WERI-Rb-1 (cell line): ENCODE results near the gene SETDB1.

Experiments used
- DNase-seq: peaks from one replicate; pipeline ENCODE4 v3.0.0-alpha.2; 2020
- H3K27ac ChIP-seq: fragments of 250-450 bp; sonication (Bioruptor Pico); 2 replicates; pipeline ENCODE4 v1.5.1; 2020; ENCODE audit warnings: mild to moderate bottlenecking, moderate library complexity
- H3K27me3 ChIP-seq: fragments of 250-450 bp; sonication (Bioruptor Pico); 2 replicates; pipeline ENCODE4 v1.5.1; 2021; ENCODE audit warnings: mild to moderate bottlenecking, low read depth, moderate library complexity; ENCODE audit not compliant: insufficient read depth, severe bottlenecking
- H3K36me3 ChIP-seq: fragments of 250-450 bp; sonication (Bioruptor Pico); 2 replicates; pipeline ENCODE4 v1.5.1; 2020; ENCODE audit warnings: mild to moderate bottlenecking, moderate library complexity
- H3K4me3 ChIP-seq: 2 replicates; pipeline ENCODE4 v1.5.1; 2011; ENCODE audit warnings: low read depth, mild to moderate bottlenecking, control low read depth, low read length
- H3K9me3 ChIP-seq: fragments of 250-450 bp; sonication (Bioruptor Pico); 2 replicates; pipeline ENCODE4 v1.5.1; 2021; ENCODE audit warnings: mild to moderate bottlenecking, moderate library complexity; ENCODE audit not compliant: severe bottlenecking
- TF ChIP-seq, protein P1 (sequence below): IDR thresholded peaks from 2 replicates; pipeline ENCODE4 v1.5.1; 2011; ENCODE audit warnings: low read depth, mild to moderate bottlenecking, control low read depth, inconsistent platforms, low read length

The SETDB1 gene

DNA sequence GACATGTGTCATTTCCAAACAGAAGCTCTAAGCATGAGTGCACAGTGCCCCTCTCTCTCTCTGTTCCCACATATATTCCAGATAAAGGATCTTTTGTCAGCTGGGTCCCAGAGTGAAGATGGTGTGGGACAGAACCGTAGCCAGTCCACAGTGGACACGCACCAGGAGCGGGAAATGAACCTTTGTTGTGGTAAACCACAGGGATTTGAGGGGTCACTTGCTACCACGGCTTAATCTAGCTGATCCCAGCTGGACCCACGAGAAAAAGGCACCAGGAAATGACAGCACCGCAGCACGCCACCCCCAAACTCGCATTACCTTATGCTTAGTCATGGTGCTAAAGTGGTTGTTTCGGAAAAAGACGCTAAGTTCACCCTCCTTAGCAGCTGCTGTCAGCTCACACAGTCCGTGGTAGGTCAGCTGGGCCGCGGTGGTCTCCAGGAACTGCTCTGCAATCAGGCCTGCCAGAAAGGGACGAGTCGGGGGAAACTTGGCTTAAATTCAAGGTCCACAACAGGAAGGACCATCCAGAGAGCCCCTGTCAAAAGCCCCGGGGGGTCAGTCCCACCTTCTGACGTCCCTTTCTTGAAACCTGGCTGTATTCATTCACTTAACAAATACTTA, 73.0 kb downstream of the SETDB1 start:
- DNase-seq, result no peak
- Histone ChIP-seq H3K36me3 (peaks cover 44% of the 10 kb centered on the region), H3K27ac (no peak overlapping the region), H3K4me3 (no peak overlapping the region), H3K27me3 (no peaks in the 10 kb centered on the region), H3K9me3 (no peaks in the 10 kb centered on the region)
- TF ChIP-seq, protein P1, sequence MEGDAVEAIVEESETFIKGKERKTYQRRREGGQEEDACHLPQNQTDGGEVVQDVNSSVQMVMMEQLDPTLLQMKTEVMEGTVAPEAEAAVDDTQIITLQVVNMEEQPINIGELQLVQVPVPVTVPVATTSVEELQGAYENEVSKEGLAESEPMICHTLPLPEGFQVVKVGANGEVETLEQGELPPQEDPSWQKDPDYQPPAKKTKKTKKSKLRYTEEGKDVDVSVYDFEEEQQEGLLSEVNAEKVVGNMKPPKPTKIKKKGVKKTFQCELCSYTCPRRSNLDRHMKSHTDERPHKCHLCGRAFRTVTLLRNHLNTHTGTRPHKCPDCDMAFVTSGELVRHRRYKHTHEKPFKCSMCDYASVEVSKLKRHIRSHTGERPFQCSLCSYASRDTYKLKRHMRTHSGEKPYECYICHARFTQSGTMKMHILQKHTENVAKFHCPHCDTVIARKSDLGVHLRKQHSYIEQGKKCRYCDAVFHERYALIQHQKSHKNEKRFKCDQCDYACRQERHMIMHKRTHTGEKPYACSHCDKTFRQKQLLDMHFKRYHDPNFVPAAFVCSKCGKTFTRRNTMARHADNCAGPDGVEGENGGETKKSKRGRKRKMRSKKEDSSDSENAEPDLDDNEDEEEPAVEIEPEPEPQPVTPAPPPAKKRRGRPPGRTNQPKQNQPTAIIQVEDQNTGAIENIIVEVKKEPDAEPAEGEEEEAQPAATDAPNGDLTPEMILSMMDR, result no peak

DNA sequence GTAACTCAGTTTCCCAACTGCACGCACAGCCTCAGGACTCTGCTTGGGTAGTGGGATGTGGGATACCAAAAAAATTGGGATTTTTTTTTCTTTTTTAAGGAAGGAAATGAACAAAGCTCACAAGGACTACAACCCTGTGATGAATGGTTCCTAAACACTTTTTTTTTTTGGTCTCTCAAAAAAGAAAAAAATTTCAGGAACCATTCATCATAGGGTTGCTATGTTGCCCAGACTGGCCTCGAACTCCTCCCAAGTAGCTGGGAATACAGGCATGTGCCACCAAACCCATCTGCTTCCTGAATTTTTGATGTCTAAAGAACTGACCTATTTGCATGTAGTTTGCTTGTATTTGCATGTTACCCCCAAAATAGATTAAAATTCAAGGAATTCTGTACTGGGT, 73.8 kb downstream of the SETDB1 start:
- peaks cover 44% of the 10 kb centered on the region for H3K36me3 ChIP-seq
- DNase-seq, result no peak
- H3K9me3 ChIP-seq, result no peaks in the 10 kb centered on the region
- TF ChIP-seq, protein P1, result no peak
- H3K27ac ChIP-seq, result no peak overlapping the region
- H3K27me3 ChIP-seq, result no peaks in the 10 kb centered on the region
- H3K4me3 ChIP-seq, result no peak overlapping the region

- H3K27ac ChIP-seq, result no peak overlapping the region
- no peak overlapping the region for H3K4me3 ChIP-seq
- H3K27me3 ChIP-seq, result no peaks in the 10 kb centered on the region
- H3K9me3 ChIP-seq, result no peaks in the 10 kb centered on the region
- TF ChIP-seq, protein P1, result no peak
- no peak for DNase-seq
- H3K36me3 ChIP-seq, result peaks cover 44% of the 10 kb centered on the region
Observed at GRCh38 chr1:151000408-151000807, 74.2 kb downstream of the SETDB1 start.

DNA sequence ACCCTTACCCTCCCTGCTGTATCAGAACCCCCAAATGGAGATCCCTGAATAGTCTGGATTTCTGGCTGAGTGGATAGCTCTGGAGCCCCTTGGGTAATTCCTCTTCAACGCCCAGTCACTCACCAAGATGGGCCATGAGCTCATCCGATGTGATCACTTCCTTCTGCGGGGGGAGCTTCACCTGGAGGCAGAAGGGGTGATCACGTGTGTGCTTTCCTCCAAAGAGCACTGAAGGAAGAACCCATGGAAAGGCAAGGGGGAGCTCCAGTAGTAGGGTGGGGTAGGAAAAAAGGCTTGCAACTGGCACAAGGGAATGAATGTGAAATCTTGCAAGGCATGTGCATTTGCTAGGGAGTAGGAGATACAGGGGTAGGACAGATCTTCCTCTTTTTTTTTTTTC, 75.4 kb downstream of the SETDB1 start:
- Histone ChIP-seq H3K36me3 (peaks cover 42% of the 10 kb centered on the region), H3K27ac (no peak overlapping the region), H3K9me3 (no peaks in the 10 kb centered on the region), H3K4me3 (no peak overlapping the region), H3K27me3 (no peaks in the 10 kb centered on the region)
- no peak for DNase-seq
- TF ChIP-seq, protein P1, result no peak

DNA sequence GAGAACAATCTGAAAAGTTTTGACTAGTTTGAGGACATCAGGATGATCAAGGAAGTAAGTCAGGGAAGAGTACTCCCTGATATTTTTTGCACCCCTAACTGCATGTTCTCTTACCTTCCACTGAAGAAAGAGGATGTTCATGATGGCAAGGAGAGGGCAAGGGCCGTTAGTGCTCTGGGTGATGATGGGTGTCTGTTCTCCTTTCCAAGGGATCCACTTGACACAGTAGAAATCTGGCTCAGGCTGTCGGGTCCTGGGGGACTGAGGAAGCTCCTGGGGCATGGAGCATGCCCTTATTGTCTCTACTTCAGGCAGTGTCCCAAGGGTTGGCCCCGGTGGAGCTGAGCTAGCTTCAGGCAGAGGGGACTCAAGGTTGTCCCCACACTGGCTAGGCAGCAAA, 75.9 kb downstream of the SETDB1 start:
- Histone ChIP-seq H3K27me3 (no peaks in the 10 kb centered on the region), H3K9me3 (no peaks in the 10 kb centered on the region), H3K36me3 (peaks cover 38% of the 10 kb centered on the region), H3K27ac (no peak overlapping the region), H3K4me3 (no peak overlapping the region)
- TF ChIP-seq, protein P1, result no peak
- DNase-seq, result no peak

- H3K27ac ChIP-seq, result no peak overlapping the region
- no peak for DNase-seq
- H3K27me3 ChIP-seq, result no peaks in the 10 kb centered on the region
- H3K4me3 ChIP-seq, result no peak overlapping the region
- H3K9me3 ChIP-seq, result no peaks in the 10 kb centered on the region
- peaks cover 32% of the 10 kb centered on the region for H3K36me3 ChIP-seq
- TF ChIP-seq, protein P1, result no peak
Observed at GRCh38 chr1:151002611-151003010, 76.4 kb downstream of the SETDB1 start.
